ENCODE results near the gene SCN2B. TPM values are rescaled to one million over a fixed set of nuclear protein-coding genes. Genes with fewer than 3 reads are reported as not detected.

Gene SCN2B
- total RNA-seq, 1 experiment from 2014 or later: not detected

Other genes starting within 250 kb of the SCN2B start
- not detected in 2 replicates for gene TMPRSS13, start 247.2 kb downstream of the SCN2B start, total RNA-seq (2014; rRNA removed; shearing (Covaris generic); ENCODE audit: low replicate concordance)
- gene IL10RA, start 190.2 kb downstream of the SCN2B start, total RNA-seq (2014; rRNA removed; shearing (Covaris generic); ENCODE audit: low replicate concordance): 1.3 TPM in 1 of 2 replicates, not detected in the other
- not detected in 2 replicates for gene TMPRSS4, start 99.6 kb downstream of the SCN2B start, total RNA-seq (2014; rRNA removed; shearing (Covaris generic); ENCODE audit: low replicate concordance)
- gene SMIM35, start 89.7 kb downstream of the SCN2B start, total RNA-seq (2014; rRNA removed; shearing (Covaris generic); ENCODE audit: low replicate concordance): not detected in 2 replicates
- 0.23 and 0.35 TPM in 2 replicates for gene SCN4B, start 23.8 kb downstream of the SCN2B start, total RNA-seq (2014; rRNA removed; shearing (Covaris generic); ENCODE audit: low replicate concordance)
- not detected in 2 replicates for gene JAML, start 48.4 kb upstream of the SCN2B start, total RNA-seq (2014; rRNA removed; shearing (Covaris generic); ENCODE audit: low replicate concordance)
- gene MPZL3, start 75.7 kb upstream of the SCN2B start, total RNA-seq (2014; rRNA removed; shearing (Covaris generic); ENCODE audit: low replicate concordance): 1.3 and 1.6 TPM in 2 replicates
- gene MPZL2, start 87.7 kb upstream of the SCN2B start, total RNA-seq (2014; rRNA removed; shearing (Covaris generic); ENCODE audit: low replicate concordance): not detected in 2 replicates
- not detected in 2 replicates for gene CD3E, start 128.1 kb upstream of the SCN2B start, total RNA-seq (2014; rRNA removed; shearing (Covaris generic); ENCODE audit: low replicate concordance)
- gene CD3D, start 166.1 kb upstream of the SCN2B start, total RNA-seq (2014; rRNA removed; shearing (Covaris generic); ENCODE audit: low replicate concordance): not detected in 2 replicates
- gene CD3G, start 167.7 kb upstream of the SCN2B start, total RNA-seq (2014; rRNA removed; shearing (Covaris generic); ENCODE audit: low replicate concordance): not detected in 2 replicates
- gene UBE4A, start 183.0 kb upstream of the SCN2B start, total RNA-seq (2014; rRNA removed; shearing (Covaris generic); ENCODE audit: low replicate concordance): 30.3 and 40.1 TPM in 2 replicates
- 113 and 709 TPM in 2 replicates for gene ATP5MG, start 225.0 kb upstream of the SCN2B start, total RNA-seq (2014; rRNA removed; shearing (Covaris generic); ENCODE audit: low replicate concordance)